SK-N-DZ (cell line): ENCODE results near the gene SLC2A4.
"Not testable (repeated sequence)": the region's sequence is repeated elsewhere in the genome, so short reads cannot be mapped to it uniquely, and the experiment has no call there.

Experiments used
- DNase-seq: peaks from one replicate; pipeline ENCODE4 v3.0.0-alpha.2; 2015; ENCODE audit warnings: low spot score

SLC2A4 gene

DNA sequence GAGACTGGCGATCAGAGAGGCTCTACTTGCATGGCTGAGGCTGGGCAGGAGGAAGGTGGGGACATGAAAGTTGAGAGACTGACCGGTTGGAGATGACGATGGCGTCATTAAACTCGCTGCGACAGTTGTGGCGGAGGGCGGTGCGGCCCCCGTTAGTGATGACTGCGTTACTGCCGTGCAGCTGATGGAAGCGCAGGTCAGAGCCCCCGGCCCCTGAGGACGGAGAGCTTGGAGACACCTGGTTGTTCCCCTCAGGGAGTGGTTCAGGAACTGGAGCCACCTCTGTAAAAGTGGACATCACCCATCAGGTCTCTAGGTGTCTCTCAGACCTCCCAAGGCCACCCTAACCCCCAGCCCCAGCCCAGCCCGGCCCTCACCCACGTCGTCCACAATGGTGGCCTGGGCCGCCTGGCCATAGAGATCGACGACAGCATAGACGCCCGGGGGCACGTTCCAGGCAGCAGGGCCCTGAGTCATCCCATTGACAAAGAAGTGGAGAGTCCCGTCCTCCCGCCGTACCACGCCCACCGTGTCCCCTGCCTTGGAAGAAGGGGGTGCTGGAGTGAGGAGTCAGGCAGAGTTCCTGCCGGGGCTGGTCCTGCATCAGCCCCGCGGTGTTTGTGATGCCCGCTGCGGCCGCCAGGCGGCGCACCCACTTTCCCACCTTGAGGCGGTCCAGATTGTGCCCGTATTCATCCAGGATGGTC lies 42.4 kb downstream of the SLC2A4 start:
- DNase-seq = no peak

- no peak for DNase-seq
Observed at GRCh38 chr17:7324438-7324779, 42.9 kb downstream of the SLC2A4 start.

GRCh38 chr17:7325031-7325528 lies 43.6 kb downstream of the SLC2A4 start:
- no peak for DNase-seq

GRCh38 chr17:7326186-7326585 lies 44.7 kb downstream of the SLC2A4 start:
- DNase-seq = no peak

- DNase-seq = no peak
Observed at GRCh38 chr17:7327056-7327455, 45.5 kb downstream of the SLC2A4 start.

- DNase-seq = no peak
Observed at GRCh38 chr17:7327501-7327900, 46.0 kb downstream of the SLC2A4 start.

DNA sequence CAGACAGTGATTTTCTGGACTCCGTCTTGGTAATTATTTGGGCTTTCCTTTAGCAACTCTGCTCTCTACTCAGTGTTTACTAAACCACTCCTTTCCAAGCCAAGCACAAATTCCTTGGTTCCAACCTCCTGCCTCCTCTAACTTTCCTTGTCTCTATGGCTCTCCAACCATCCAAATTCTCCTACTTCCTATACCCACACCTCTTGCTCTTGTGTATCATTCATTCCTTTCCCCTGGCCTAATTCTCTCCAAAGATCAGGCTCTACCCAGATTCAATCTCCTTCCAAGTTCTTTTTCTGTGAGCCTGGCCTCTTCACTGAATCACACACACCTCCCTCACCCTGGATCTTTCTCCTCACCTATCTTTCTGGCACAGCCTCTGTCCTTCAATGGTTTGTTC lies 46.5 kb downstream of the SLC2A4 start:
- DNase-seq = no peak

- DNase-seq = no peak
Observed at GRCh38 chr17:7328840-7329373, 47.4 kb downstream of the SLC2A4 start, which contains the start of gene NEURL4. Gene NEURL4 (minus strand): TSS chr17:7329335. CDS start chr17:7329312, 23 bp downstream.

- peak; percentile 100 for DNase-seq
Observed at GRCh38 chr17:7329374-7329996, 48.0 kb downstream of the SLC2A4 start.

DNA sequence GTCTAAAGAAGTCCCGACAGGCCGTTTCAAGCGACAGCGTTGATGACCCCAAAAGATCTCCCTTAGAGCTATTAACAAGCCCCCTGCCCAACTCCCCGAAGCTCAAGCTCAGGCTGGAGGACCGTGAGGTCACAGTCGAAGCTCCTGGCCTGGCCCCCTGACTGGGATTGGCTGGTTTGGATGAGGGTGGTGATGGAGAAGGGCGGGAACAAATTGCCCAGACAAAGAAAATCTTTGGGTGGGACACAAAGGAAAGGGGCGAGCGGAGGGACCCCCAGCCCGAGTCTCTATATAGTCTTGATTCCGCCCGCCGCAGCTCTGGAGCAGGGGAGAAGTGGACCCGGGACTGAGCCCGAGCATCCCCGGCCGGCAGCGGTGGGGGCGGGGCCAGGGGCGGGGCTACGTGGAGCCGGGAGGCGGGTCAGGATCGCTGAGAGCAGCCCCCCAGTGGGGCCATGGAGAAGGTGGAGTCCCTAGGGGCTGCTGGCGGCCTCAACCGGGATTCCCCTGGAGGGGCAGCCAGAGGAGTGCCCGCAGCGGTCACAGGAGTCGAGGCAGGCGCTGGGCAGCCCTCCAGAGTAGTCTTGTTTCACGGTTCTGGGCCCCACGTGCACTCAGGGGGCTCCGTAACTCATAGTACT lies 48.6 kb downstream of the SLC2A4 start:
- DNase-seq = peak; percentile 95

DNA sequence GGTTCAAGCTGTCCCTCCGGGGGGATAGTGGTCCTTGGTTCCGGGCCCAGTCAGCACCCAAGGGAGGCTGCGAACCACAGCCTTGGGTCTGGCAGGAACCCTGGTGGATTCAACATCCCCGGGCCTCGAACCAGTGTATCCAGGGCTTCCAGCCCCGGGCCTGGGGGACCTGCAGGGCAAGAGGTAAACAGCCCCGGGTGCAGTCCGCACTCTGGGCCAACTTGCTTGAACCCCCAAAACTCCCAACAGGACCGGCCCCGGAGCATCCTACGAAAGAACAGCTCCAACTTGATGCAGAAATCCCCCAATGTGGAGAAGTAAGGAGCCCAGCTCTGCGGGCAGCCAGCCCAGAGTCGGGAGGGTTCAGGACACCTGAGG lies 49.1 kb downstream of the SLC2A4 start:
- DNase-seq = no peak

GRCh38 chr17:7332111-7332510 lies 50.6 kb downstream of the SLC2A4 start:
- no peak for DNase-seq

- DNase-seq = not testable (repeated sequence)
Observed at GRCh38 chr17:7332600-7333069, 51.1 kb downstream of the SLC2A4 start.

- no peak for DNase-seq
Observed at GRCh38 chr17:7334938-7335538, 53.5 kb downstream of the SLC2A4 start.

- DNase-seq = not testable (repeated sequence)
Observed at GRCh38 chr17:7335765-7336164, 54.2 kb downstream of the SLC2A4 start.

DNA sequence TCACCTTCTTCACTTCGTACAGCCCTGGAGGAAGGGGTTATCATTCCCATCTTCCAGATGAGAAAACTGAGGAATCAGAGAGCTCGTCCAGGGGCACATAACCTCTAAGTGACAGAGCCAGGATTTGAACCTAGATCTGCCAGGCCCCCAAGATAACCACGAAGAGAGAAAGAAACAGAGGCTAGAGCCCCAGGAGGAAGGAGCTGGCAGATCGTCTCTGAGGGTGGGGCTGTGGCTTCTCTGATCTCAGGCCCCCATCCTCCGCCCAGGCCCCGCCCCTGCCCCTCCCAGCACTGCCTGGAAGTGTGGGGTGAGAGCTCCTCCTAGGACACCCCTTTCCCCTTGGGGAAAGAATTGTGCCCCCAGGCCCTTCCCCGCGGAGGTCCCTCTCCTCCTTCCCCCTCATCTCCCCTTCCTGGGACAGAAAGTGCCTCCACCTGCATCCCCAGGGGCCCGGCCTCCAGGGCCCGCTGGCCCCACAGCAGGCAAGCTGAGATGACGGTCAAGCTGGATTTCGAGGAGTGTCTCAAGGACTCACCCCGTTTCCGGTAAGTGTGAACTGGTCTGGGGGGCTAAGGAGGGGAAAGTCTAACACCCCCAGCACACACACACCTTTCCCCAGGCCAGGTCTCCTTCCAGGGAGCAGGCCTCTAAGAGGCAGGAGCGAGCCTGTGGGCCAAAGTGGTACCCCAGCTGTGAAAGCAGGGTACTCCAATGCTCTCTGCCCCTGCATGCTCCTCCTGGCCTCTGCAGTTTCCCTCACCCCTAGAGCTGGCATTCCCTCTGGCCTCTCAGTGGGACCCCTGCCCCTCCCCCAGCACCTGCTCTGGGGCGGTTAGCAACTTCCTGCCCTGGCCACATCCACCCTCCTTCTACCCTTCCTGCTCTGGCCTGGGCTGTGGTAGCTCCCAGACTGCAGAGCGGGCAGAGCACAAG lies 55.0 kb downstream of the SLC2A4 start, which contains the start of gene ACAP1:
TSS of gene ACAP1 (plus strand) at position 290 of the 936 bp plus-strand sequence. CDS start at position 496, 206 bp downstream.
- DNase-seq = no peak

DNA sequence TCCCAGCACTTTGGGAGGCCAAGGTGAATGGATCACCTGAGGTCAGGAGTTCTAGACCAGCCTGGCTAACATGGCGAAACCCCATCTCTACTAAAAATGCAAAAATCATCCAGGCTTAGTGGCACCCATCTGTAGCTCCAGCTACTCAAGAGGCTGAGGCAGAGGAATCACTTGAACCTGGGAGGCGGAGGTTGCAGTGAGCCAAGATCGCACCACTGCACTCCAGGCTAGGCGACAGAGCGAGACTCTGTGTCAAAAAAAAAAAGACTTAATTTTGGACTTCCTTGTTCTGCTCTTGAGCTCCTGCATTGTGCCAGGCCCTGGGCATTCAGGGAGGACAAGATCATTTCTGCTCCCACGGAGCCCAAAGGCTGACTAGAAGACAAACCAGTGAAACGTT lies 56.1 kb downstream of the SLC2A4 start:
- DNase-seq = not testable (repeated sequence)
